PFSK-1 (cell line): ENCODE data around the gene ZNF628.

Source experiments
- FOXP2 ChIP-seq: optimal IDR thresholded peaks from 2 replicates; pipeline ENCODE3; 2011; ENCODE audit warnings: borderline replicate concordance, control low read depth, inconsistent platforms; ENCODE audit not compliant: insufficient read depth; ENCODE audit errors: extremely low read length, extremely low read depth
- POLR2AphosphoS5 ChIP-seq: IDR thresholded peaks from 2 replicates; pipeline ENCODE4 v1.6.1; 2012; ENCODE audit warnings: low read depth, mild to moderate bottlenecking, control low read depth, low read length, moderate library complexity
- SIN3A ChIP-seq: IDR thresholded peaks from 2 replicates; pipeline ENCODE4 v1.6.1; 2012; ENCODE audit warnings: mild to moderate bottlenecking, low read length, moderate library complexity, borderline replicate concordance; ENCODE audit not compliant: insufficient read depth
- TAF1 ChIP-seq: IDR thresholded peaks from 2 replicates; pipeline ENCODE4 v1.6.1; 2012; ENCODE audit warnings: low read length, control low read depth, borderline replicate concordance; ENCODE audit not compliant: insufficient read depth
- TF ChIP-seq, protein P1 (sequence below), 2 experiments: IDR thresholded peaks; 2 replicates each; pipeline versions ENCODE4 v1.6.1 to v1.8.0; 2011 to 2012; ENCODE audit warnings: low read depth in 2 of 2, low read length in 2 of 2, control low read depth in 1 of 2, inconsistent platforms in 1 of 2, mild to moderate bottlenecking in 1 of 2, moderate library complexity in 1 of 2; ENCODE audit not compliant: insufficient read depth in 1 of 2

ZNF628 gene

DNA sequence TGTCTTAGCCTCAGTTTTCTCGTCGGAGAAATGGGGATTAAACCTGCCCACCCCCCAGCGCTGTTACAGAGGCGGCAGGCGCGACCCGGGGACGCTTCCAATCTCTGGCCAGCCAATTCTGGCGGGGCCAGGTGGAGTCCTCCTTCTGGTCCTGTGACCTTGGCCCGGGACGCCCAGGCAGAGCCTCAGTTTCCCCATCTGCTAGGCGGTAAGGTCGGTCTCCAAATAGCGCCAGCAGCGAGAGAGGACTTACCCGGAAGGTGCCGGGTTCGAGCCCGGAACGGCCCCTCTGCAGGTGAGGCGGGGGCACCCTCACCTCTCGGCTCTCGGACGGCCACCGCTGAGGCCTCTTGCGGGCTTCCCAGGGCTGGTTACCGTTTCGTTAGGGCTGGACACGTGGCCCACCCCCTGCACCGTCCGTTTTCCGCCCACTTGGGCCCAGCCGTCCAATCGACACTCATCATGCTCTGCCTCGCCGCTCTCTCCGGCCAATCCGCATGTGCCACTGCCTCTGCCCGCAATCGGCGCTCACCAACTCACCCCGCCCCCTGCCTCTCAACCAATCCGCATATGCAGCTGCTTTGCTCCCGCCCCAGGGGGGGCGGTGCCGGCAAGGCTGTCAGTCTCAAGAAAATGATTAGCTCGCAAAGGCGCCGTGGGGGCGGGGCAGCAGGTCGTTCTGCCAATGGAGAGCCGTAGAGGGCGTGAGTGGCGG, 15.0 kb upstream of the ZNF628 start, which contains the start of gene ISOC2:
TSS of gene ISOC2 (minus strand) at position 384 of the 715 bp plus-strand sequence. CDS start 5,156 bp downstream, outside the sequence.
- 0 out of 2 replicates have a peak, but pooled peaks have one; percentile 21 for TF ChIP-seq TAF1
- TF ChIP-seq, protein P1, sequence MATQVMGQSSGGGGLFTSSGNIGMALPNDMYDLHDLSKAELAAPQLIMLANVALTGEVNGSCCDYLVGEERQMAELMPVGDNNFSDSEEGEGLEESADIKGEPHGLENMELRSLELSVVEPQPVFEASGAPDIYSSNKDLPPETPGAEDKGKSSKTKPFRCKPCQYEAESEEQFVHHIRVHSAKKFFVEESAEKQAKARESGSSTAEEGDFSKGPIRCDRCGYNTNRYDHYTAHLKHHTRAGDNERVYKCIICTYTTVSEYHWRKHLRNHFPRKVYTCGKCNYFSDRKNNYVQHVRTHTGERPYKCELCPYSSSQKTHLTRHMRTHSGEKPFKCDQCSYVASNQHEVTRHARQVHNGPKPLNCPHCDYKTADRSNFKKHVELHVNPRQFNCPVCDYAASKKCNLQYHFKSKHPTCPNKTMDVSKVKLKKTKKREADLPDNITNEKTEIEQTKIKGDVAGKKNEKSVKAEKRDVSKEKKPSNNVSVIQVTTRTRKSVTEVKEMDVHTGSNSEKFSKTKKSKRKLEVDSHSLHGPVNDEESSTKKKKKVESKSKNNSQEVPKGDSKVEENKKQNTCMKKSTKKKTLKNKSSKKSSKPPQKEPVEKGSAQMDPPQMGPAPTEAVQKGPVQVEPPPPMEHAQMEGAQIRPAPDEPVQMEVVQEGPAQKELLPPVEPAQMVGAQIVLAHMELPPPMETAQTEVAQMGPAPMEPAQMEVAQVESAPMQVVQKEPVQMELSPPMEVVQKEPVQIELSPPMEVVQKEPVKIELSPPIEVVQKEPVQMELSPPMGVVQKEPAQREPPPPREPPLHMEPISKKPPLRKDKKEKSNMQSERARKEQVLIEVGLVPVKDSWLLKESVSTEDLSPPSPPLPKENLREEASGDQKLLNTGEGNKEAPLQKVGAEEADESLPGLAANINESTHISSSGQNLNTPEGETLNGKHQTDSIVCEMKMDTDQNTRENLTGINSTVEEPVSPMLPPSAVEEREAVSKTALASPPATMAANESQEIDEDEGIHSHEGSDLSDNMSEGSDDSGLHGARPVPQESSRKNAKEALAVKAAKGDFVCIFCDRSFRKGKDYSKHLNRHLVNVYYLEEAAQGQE (IDR thresholded peaks at IDR 0.05; ENCODE audit: insufficient read depth in 1 of 2, low read depth in 2 of 2, low read length in 2 of 2), result no peak
- peak; percentile 61; the same call in 1 of the 2 replicates for TF ChIP-seq POLR2AphosphoS5
- peak; percentile 81 for TF ChIP-seq FOXP2
- peak; percentile 35; the same call in 1 of the 2 replicates for TF ChIP-seq SIN3A

DNA sequence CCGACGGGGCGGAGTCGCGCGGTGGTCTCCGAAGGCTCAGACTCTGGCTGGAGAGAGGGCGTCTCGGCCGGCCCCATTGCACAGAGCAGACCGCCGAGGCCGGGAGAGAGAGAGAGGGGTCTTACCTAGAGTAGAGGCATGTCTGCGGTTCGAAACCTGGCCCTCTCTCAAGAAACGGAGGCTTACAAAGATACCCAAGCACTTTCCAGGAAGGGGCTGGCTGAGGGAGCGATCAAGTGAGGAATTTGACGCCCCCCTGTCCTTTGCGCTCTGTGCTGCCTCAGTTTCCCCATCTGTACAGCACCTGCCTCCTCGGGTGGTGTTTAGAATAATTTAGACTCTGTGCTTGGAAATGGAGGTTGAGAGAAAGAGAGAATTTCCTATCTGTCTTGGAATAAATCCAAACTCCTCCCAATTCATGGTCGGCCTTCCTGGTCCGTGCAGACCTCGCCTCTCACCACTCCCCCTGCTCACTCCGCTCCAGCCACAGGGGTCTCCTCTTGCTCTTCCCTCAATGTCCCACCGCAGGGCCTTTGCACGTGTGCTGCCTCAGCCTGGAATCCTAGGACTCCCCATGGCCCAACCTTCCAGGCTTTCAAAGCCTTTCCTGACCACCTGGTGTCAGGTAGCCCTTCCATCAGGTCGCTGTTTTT, 14.3 kb upstream of the ZNF628 start:
- no peak for TF ChIP-seq TAF1
- no peak; the same call in 1 of the 2 replicates for TF ChIP-seq POLR2AphosphoS5
- no peak for TF ChIP-seq SIN3A
- no peak for TF ChIP-seq FOXP2
- TF ChIP-seq, protein P1 (IDR thresholded peaks at IDR 0.05; ENCODE audit: insufficient read depth in 1 of 2, low read depth in 2 of 2, low read length in 2 of 2), result no peak

DNA sequence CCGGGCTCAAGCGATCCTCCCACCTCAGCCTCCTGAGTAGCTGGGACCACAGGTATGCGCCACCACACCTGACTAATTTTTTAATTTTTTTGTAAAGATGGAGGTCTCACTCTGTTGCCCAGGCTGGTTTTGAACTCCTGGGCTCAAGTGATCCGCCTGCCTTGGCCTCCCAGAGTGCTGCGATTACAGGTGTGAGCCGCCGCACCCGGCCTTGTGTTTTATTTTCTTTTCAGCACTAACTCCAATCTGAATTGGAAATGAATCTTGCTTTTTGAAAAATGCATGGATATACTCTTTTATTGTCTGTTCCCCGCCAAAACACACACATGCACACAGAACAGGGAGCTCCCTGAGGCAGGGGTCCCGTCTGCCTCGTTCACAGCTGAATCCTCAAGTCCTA, 13.7 kb upstream of the ZNF628 start:
- no peak for TF ChIP-seq FOXP2
- TF ChIP-seq TAF1, result no peak
- TF ChIP-seq, protein P1 (IDR thresholded peaks at IDR 0.05; ENCODE audit: insufficient read depth in 1 of 2, low read depth in 2 of 2, low read length in 2 of 2), result no peak
- TF ChIP-seq POLR2AphosphoS5, result no peak
- TF ChIP-seq SIN3A, result no peak

DNA sequence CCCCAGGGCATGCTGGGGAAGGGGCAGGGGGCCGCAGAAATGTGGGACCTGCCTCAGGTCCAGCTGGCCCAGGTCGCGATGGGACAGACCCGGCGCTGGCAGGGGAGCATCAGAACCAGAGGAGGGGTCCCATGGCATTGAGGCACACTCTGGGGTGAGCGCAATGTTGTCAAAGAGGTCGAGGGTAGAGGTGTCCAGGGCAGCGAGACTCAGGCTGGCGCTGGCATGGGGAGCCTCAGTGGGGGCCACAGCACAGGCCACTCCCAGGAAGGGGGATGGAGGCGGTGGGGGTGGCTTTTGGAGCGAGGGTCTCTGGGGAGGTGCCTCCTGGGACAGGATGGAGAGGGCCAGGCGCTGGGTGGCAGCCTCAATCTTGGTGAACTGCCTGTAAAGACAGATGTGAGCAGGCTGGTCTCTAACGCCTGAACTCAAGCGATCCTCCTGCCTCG, 12.8 kb upstream of the ZNF628 start:
- no peak for TF ChIP-seq FOXP2

DNA sequence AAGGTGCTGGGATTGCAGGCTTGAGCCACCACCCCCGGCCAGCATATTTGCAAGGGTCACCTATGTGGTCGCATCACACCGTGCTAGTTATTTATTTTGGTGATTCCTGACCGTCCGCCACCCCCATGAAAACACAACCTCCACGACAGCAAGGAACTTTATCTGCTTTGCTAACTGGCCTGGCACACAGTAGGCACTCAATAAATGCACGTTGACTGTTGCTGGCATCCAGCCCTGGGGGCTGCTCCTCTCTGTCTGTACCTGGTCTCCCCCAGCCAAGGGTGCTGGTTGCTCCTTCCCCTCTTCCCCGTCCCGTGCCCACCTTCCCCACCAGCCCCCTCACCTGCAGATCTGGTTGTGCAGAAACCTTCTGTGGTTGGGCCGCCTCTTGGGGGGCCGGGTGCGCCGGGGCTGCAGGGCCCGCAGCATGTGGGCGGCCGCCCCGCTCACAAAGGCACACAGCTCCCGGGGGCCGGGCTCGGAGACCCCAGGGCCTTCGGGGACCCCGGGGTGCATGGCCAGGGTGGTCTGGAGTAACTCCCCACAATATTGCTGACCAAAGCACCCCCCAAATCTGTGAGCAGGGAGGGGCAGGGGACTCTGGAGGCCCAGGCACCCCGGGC, 12.3 kb upstream of the ZNF628 start:
- TF ChIP-seq POLR2AphosphoS5, result no peak
- TF ChIP-seq FOXP2, result no peak
- TF ChIP-seq SIN3A, result no peak
- TF ChIP-seq TAF1, result no peak
- TF ChIP-seq, protein P1 (IDR thresholded peaks at IDR 0.05; ENCODE audit: insufficient read depth in 1 of 2, low read depth in 2 of 2, low read length in 2 of 2), result no peak
